ENCODE results near the gene TUBGCP3.

TUBGCP3 gene

DNA sequence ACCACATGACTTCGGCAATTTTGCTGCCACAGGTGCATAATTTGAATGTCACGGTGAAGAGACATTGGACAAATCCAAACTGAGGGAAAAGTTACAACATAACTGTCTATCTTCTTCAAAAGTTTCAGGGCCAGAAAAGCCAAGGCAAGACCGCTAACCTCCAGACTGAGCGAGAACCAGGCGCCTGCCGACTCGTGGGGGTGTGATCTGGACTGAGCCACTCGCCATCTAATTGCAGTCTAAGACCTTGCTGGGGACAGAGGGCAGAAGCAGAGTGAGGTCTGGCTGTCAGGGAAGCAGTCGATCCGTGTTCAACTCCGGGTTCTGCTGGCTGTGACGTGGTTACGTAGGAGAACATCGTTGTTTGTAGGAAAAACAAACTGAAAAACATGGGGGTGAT is 123.2 kb downstream of the TUBGCP3 start:
- H3K27me3 ChIP-seq (replicated peaks; ENCODE audit: control insufficient read depth, insufficient read depth, low read length) = no peaks in the 10 kb centered on the region
- H3K4me3 ChIP-seq (replicated peaks; ENCODE audit: low read depth, low read length) = no peak overlapping the region
- TF ChIP-seq, protein P1, sequence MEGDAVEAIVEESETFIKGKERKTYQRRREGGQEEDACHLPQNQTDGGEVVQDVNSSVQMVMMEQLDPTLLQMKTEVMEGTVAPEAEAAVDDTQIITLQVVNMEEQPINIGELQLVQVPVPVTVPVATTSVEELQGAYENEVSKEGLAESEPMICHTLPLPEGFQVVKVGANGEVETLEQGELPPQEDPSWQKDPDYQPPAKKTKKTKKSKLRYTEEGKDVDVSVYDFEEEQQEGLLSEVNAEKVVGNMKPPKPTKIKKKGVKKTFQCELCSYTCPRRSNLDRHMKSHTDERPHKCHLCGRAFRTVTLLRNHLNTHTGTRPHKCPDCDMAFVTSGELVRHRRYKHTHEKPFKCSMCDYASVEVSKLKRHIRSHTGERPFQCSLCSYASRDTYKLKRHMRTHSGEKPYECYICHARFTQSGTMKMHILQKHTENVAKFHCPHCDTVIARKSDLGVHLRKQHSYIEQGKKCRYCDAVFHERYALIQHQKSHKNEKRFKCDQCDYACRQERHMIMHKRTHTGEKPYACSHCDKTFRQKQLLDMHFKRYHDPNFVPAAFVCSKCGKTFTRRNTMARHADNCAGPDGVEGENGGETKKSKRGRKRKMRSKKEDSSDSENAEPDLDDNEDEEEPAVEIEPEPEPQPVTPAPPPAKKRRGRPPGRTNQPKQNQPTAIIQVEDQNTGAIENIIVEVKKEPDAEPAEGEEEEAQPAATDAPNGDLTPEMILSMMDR (IDR thresholded peaks at IDR 0.05; ENCODE audit: insufficient read depth, low read length, poor library complexity, severe bottlenecking) = no peak
- DNase-seq (ENCODE audit: extremely low read depth, insufficient read length) = no peak
- H3K36me3 ChIP-seq (ENCODE audit: control insufficient read depth, insufficient read depth, low read length) = no peaks in the 10 kb centered on the region

DNA sequence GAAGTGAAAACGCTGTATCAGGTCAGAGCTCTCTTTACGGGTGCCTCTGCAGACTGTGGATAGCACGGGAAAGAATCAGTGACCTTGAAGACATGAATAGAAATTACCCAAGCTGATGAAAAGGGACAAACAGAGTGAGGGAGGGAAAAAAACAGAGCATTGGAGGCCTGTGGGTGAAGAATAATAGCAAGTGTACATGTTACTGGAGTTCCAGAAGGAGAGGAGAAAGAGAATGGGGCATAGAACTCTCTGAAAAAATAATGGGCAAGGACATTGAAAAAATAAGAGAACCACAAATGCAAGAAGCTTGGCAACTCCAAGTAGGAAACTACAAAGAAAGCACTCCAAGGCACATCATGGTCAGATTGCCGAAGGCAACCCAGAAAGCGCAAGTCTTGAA is 125.5 kb downstream of the TUBGCP3 start:
- H3K27me3 ChIP-seq (replicated peaks; ENCODE audit: control insufficient read depth, insufficient read depth, low read length) = no peaks in the 10 kb centered on the region
- TF ChIP-seq, protein P1 (IDR thresholded peaks at IDR 0.05; ENCODE audit: insufficient read depth, low read length, poor library complexity, severe bottlenecking) = no peak
- no peak overlapping the region for H3K4me3 ChIP-seq (replicated peaks; ENCODE audit: low read depth, low read length)
- no peak for DNase-seq (ENCODE audit: extremely low read depth, insufficient read length)
- no peaks in the 10 kb centered on the region for H3K36me3 ChIP-seq (ENCODE audit: control insufficient read depth, insufficient read depth, low read length)

DNA sequence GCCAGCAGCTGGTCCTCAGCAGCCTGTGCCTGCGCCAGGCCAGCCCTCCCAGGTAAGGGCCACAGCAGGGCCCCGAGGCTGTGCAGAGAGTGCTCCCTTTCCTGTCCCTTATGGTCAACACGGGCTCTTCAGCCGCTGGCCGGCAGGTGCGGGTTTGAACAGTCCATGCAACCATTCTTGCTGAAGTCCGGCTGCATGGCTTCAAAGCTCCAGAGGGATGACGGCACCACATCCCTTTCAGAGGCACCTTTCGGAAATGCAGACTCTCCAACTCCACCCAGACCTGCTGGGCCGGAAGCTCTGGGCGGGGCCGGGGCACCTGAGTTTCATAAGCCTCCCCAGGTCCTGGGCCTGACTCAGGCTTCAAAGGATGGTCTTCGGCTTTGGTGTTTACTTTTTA is 130.5 kb downstream of the TUBGCP3 start:
- Histone ChIP-seq H3K4me3 (replicated peaks; ENCODE audit: low read depth, low read length) (no peak overlapping the region), H3K27me3 (replicated peaks; ENCODE audit: control insufficient read depth, insufficient read depth, low read length) (no peaks in the 10 kb centered on the region), H3K36me3 (ENCODE audit: control insufficient read depth, insufficient read depth, low read length) (no peaks in the 10 kb centered on the region)
- no peak for DNase-seq (ENCODE audit: extremely low read depth, insufficient read length)
- TF ChIP-seq, protein P1 (IDR thresholded peaks at IDR 0.05; ENCODE audit: insufficient read depth, low read length, poor library complexity, severe bottlenecking) = no peak

DNA sequence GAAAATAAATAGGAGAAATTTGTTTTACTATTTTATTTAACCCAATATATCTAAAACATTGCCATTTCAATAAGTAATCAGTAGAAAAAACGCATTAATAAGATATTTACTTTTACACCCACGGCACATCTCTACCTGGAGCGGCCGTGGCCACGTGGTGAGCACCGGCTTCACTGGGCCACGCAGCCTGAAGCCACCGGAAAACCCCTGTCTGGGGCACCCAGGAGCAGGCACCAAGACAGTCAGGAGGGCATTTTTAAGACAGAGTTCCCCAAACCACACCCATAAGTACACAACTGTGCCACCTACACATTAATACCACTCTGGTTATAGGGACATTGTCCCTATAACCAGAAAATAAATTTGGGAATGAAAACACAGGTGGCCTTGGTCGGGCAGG is 130.9 kb downstream of the TUBGCP3 start:
- Histone ChIP-seq H3K4me3 (replicated peaks; ENCODE audit: low read depth, low read length) (no peak overlapping the region), H3K36me3 (ENCODE audit: control insufficient read depth, insufficient read depth, low read length) (no peaks in the 10 kb centered on the region), H3K27me3 (replicated peaks; ENCODE audit: control insufficient read depth, insufficient read depth, low read length) (no peaks in the 10 kb centered on the region)
- no peak for DNase-seq (ENCODE audit: extremely low read depth, insufficient read length)
- TF ChIP-seq, protein P1 (IDR thresholded peaks at IDR 0.05; ENCODE audit: insufficient read depth, low read length, poor library complexity, severe bottlenecking) = no peak

DNA sequence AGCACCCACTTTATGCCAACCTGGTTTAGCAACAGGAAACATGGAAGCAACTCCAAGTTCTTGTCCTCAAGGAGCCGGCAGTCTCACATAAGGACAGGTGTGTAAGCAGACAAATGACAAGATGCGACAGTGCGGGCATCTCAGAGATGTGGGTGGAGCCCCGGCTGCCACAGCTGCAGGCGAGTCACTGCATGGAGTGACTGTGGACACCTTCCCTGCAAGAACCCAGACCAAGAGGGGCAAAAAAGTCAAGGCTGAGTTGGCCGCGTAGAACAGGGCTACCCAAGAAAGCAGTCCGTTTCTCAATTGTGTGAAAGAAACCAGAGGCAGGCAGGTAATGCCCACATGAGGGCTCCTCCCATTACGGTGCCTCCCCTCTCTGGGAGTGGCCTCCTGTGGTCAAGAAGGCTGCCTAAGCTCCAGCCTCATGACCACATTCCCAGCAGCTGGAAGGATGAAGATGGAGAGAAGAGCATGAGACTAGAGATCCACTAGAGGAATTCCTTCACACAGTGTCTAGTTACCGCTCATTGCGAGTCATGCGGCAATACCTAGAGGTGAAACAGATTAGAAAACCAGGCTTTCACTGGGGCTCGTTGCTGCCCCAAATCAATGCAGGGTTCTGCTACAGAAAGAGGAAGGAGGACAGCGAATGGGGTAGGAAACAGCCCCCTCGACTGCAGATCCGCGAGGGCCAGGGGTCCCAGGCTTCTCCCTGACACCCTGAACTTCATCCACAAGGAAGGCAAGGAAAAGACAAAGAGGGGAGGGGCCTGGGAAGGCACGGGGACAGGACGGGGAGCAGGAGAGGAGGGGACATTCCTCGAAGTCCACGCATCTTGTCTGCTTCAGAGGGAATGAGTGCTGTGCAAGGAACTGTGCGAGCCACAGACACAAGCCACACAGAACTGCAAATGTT is 131.6 kb downstream of the TUBGCP3 start:
- Histone ChIP-seq H3K27me3 (replicated peaks; ENCODE audit: control insufficient read depth, insufficient read depth, low read length) (no peaks in the 10 kb centered on the region), H3K4me3 (replicated peaks; ENCODE audit: low read depth, low read length) (no peak overlapping the region), H3K36me3 (ENCODE audit: control insufficient read depth, insufficient read depth, low read length) (no peaks in the 10 kb centered on the region)
- no peak for DNase-seq (ENCODE audit: extremely low read depth, insufficient read length)
- TF ChIP-seq, protein P1 (IDR thresholded peaks at IDR 0.05; ENCODE audit: insufficient read depth, low read length, poor library complexity, severe bottlenecking) = no peak

All from GM06990 (cell line).